Measurements from ENCODE around the gene RAC3. TPM values are rescaled to one million over a fixed set of nuclear protein-coding genes. Genes with fewer than 3 reads are reported as not detected.

The RAC3 gene
- total RNA-seq, 4 donors from 2014 or later: 4.9 to 10.4 (median 7.0) TPM

GRCh38 chr17:81996232-81996756 is 35.2 kb upstream of the RAC3 start:
- peaks cover 16 to 48% (median 17%) of the 10 kb centered on the region in 3 donors for H3K4me1 ChIP-seq
- no peaks in the 10 kb centered on the region for H3K9me3 ChIP-seq
- H3K27ac ChIP-seq: no peak overlapping the region
- TF ChIP-seq POLR2A (IDR thresholded peaks at IDR 0.05) (no peak), CTCF (IDR thresholded peaks at IDR 0.05) (no peak)
- H3K27me3 ChIP-seq: no peaks in the 10 kb centered on the region
- DNase-seq: no peak
- 60 to 85% methylated on average over 1 to 5 of the region's 28 CpGs for WGBS, 2 donors
- H3K4me3 ChIP-seq: no peak overlapping the region
- intact Hi-C loops (cut with DNase I): no loop called here
- peaks cover 0 to 41% (median 0%) of the 10 kb centered on the region in 3 donors for H3K36me3 ChIP-seq

GRCh38 chr17:81996757-81997441 is 34.6 kb upstream of the RAC3 start:
- Histone ChIP-seq H3K27ac (no peak overlapping the region), H3K36me3 (peaks cover 0 to 41% (median 0%) of the 10 kb centered on the region in 3 donors), H3K4me1 (peaks cover 11 to 42% (median 12%) of the 10 kb centered on the region in 3 donors), H3K27me3 (no peaks in the 10 kb centered on the region), H3K4me3 (no peak overlapping the region), H3K9me3 (no peaks in the 10 kb centered on the region)
- TF ChIP-seq CTCF (IDR thresholded peaks at IDR 0.05): no peak
- no peak for TF ChIP-seq POLR2A (IDR thresholded peaks at IDR 0.05)
- DNase-seq: no peak
- intact Hi-C loops (cut with DNase I): no loop called here
- WGBS, 2 donors: 95 to 98% methylated on average over 5 to 15 of the region's 30 CpGs

GRCh38 chr17:81998212-81998611 is 33.3 kb upstream of the RAC3 start:
- no peak overlapping the region for H3K27ac ChIP-seq
- TF ChIP-seq POLR2A (IDR thresholded peaks at IDR 0.05): no peak
- TF ChIP-seq CTCF (IDR thresholded peaks at IDR 0.05): no peak
- H3K4me1 ChIP-seq: peaks cover 1 to 33% (median 3%) of the 10 kb centered on the region in 3 donors
- H3K27me3 ChIP-seq: no peaks in the 10 kb centered on the region
- H3K4me3 ChIP-seq: no peak overlapping the region
- 82 to 85% methylated on average over 7 of the region's 7 CpGs for WGBS, 2 donors
- H3K36me3 ChIP-seq: peaks cover 0 to 41% (median 0%) of the 10 kb centered on the region in 3 donors
- H3K9me3 ChIP-seq: no peaks in the 10 kb centered on the region
- DNase-seq: no peak
- intact Hi-C loops (cut with DNase I): no loop called here

GRCh38 chr17:81998691-81999438 is 32.6 kb upstream of the RAC3 start:
- peaks cover 0 to 37% (median 0%) of the 10 kb centered on the region in 3 donors for H3K36me3 ChIP-seq
- WGBS, 2 donors: 60 to 78% methylated on average over 2 to 7 of the region's 14 CpGs
- no peak overlapping the region for H3K27ac ChIP-seq
- TF ChIP-seq POLR2A (IDR thresholded peaks at IDR 0.05): no peak
- TF ChIP-seq CTCF (IDR thresholded peaks at IDR 0.05): no peak
- no peaks in the 10 kb centered on the region for H3K9me3 ChIP-seq
- no peak overlapping the region for H3K4me3 ChIP-seq
- intact Hi-C loops (cut with DNase I): no loop called here
- DNase-seq: no peak
- H3K27me3 ChIP-seq: no peaks in the 10 kb centered on the region
- H3K4me1 ChIP-seq: peaks cover 6 to 33% (median 9%) of the 10 kb centered on the region in 3 donors

GRCh38 chr17:81999587-81999975 is 31.9 kb upstream of the RAC3 start:
- no peaks in the 10 kb centered on the region for H3K27me3 ChIP-seq
- no peak overlapping the region for H3K4me3 ChIP-seq
- DNase-seq: no peak
- 90 to 91% methylated on average over 9 to 12 of the region's 12 CpGs for WGBS, 2 donors
- intact Hi-C loops (cut with DNase I): no loop called here
- H3K36me3 ChIP-seq: peaks cover 0 to 30% (median 0%) of the 10 kb centered on the region in 3 donors
- no peaks in the 10 kb centered on the region for H3K9me3 ChIP-seq
- TF ChIP-seq CTCF (IDR thresholded peaks at IDR 0.05) (no peak), POLR2A (IDR thresholded peaks at IDR 0.05) (no peak)
- H3K27ac ChIP-seq: no peak overlapping the region
- H3K4me1 ChIP-seq: peaks cover 6 to 33% (median 12%) of the 10 kb centered on the region in 3 donors

Measured in esophagus squamous epithelium (tissue), 5 donors.